ENCODE measurements around the gene TVP23C.
"Not testable (repeated sequence)": the region's sequence is repeated elsewhere in the genome, so short reads cannot be mapped to it uniquely, and the experiment has no call there.

The TVP23C gene

DNA sequence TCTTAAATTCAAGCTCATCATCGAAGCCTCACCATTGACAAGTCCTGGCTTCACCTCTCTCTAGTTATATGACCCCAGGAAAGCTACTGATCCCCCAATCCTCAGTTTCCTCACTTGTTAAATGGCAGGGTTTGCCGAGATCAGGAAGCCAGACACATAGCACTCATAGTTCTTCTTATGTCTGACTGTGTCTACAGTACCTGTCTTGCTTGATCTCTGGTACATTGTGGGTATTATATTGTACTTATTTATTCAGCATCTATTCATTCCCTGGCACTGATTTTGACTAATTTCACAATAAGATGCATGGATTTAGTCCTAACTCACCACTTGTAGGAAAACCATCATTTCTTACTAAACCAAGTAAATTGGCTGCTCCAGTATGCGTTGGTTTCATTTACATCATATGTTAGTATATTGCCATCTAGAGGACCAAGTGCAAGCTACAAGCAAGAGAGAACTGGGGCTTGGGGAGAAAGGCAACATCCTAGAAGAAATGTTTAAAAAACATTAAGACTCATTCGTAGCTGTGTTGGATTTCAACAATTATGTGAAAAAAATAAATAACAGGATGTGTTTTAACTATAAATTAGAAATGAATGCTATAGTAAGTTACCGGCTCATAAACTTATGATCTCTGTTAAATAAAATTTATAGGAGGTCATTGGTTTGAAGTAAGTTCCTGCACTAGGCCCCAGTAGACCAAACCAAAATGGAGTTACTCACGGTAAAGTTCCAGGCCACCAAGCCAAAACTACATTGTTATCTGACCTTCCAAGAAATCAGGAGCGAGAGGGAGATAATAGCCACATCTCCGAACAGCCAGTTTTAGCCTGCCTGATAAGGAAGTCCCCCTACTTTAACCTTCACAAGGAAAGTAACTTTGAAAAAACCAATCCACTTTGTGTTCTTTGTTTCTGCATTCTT is 36.7 kb downstream of the TVP23C start:
- peak; percentile 83 for DNase-seq (ENCODE audit: low read depth)

- peak; percentile 72 for DNase-seq (ENCODE audit: low read depth)
Measured at GRCh38 chr17:15524990-15525985, 38.0 kb downstream of the TVP23C start.

DNA sequence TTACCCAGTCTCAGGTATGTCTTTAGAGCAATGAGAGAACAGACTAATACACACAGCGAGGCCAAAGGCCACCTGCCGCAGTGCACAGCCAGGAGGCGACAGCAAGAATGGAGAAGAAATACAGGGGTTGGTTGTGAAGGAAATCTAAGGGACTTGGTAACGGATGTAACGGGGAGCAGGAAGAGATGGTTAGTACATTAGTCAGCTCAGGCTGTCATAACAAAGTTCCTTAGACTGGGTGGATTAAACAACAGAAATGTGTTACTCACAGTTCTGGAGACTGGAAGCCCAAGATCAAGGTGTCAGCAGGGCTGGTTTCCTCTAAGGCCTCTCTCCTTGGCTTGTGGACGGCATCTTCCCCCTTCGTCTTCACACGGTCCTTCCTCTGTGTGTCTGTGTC is 47.1 kb downstream of the TVP23C start:
- peak; percentile 72 for DNase-seq (ENCODE audit: low read depth)

DNA sequence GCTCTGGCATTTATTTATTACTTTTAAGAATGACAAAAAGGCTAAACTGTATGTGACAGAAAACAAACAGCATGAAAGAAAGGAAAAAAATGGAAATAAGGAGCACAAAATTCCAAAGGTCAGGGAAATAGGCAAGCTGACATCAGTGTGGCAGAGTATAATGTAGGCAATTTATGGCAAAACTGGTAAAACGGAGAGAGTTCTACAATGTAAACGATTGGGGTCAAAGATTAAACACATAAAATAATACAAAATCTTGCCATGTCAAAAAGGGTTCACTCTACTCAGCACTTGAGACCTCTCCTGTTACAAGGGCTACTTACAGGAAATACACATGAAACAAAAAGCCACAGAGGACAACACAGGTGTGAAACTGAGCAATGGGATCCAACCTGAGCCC is 48.8 kb downstream of the TVP23C start:
- DNase-seq (ENCODE audit: low read depth) = no peak

- DNase-seq (ENCODE audit: low read depth) = peak; percentile 74
Measured at GRCh38 chr17:15513856-15514459, 49.3 kb downstream of the TVP23C start.

DNA sequence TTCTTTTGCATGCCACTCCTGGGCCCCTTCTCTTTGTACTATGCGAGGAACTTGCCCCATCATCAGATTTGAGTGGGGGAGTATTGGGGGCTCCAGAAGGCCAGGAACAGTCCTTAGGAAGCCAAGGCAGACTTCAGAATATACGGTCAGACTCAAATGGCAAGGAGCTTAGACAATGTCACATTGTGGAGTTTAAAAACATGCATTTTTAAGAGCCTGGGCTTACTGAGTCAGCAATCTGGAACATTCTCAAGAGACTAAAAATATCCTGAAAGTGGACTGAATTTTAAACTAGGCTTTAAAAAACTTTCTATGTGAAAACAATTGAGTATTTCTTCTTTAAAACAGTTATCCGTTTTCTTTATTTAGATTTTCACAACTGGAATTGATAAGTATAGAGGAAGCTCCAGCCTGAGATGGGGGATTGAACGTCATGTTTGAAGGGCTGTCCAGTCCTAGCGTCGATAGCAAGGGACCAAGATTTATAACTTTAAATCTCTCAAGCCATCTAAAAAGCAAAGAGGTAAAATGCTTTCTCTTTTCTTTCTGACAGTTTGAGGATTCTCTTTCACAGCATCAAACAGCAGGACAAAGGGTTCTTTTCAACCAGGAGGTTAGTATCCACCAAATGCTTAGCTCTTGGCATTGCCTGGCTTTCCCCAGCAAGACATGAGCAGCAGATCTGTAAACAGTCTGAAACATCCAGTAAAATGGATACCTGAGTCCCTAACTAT is 50.1 kb downstream of the TVP23C start:
- DNase-seq (ENCODE audit: low read depth) = peak; percentile 17

GRCh38 chr17:15512071-15512709 is 51.1 kb downstream of the TVP23C start:
- no peak for DNase-seq (ENCODE audit: low read depth)

- DNase-seq (ENCODE audit: low read depth) = no peak
Measured at GRCh38 chr17:15511142-15511541, 52.1 kb downstream of the TVP23C start.

DNA sequence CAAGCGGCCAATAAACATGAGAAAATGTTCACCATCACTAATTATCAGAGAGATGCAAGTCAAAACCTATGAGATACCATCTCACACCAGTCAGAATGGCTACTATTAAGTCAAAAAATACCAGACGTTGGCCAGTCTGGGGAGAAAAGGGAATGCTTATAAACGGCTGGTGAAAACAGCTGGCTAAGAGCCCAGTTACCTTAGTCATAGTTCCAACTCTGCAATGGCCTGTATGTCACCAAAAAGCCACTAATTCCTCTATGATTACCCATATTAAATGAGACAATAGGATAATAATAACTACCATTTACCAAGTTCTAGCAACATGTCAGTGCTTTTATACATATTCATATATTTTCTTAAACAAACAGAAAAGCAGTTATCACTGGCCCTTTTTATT is 52.9 kb downstream of the TVP23C start:
- peak; percentile 55 for DNase-seq (ENCODE audit: low read depth)

DNA sequence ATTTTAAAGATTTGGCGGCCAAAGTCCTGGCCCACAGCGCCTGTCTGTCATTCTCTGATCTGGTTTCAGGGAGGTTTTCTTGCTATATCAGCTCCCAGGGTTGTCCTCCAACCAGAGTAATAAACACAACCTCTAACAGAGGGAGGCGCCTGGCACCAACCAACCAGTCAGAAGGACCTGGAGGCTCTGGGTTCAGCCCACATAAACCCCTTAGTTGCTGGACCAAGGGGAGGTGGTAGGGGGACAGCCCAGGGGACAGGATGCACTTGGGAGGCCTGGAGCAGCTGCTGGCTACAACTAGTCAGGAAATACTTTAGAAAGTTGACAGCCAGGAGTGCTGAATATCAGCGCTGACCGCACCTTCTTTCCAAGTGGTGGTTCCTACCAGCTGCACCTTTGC is 54.2 kb downstream of the TVP23C start:
- DNase-seq (ENCODE audit: low read depth) = no peak

- DNase-seq (ENCODE audit: low read depth) = no peak
Measured at GRCh38 chr17:15508466-15508865, 54.8 kb downstream of the TVP23C start.

DNA sequence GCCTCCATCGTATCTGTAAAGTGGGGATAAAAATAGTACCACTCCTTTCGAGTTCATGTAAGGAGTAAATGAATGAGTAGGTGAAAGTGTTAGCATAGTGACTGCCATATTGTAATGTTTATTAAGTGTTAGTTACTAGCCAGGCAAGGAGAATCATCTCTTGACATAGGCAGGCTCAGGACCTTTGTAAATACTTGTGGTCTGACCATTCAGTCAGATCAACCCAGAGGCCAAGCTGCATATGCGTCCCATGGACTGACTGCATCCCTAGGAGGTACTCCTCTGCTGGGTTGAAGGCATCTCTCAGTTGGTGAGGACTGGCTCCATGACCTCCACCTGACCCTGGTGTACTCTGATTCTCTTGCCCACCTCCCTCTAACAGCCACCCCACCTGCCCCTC is 55.4 kb downstream of the TVP23C start:
- DNase-seq (ENCODE audit: low read depth) = no peak

GRCh38 chr17:15507001-15507400 is 56.3 kb downstream of the TVP23C start:
- no peak for DNase-seq (ENCODE audit: low read depth)

GRCh38 chr17:15505708-15506107 is 57.6 kb downstream of the TVP23C start:
- not testable (repeated sequence) for DNase-seq (ENCODE audit: low read depth)

DNA sequence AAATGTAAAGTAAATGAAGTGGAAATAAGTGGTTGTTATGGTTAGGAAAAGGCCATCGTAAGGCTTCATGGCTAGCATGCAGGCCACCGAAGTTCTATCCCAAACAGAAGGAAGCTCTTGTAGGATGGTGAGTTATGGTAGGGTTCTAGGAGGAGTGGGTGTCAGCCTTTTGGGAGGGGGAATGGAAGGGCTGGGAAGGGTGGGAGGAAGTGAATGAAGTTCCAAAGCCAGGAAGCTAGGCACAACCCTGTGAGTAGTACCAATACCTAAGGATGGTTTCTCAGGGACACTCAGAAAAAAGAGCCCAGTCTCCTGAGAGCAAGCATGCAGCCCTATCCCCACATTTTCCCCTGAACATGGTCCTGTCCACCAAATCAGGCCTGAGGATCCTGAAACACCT is 59.6 kb downstream of the TVP23C start:
- DNase-seq (ENCODE audit: low read depth) = no peak

- DNase-seq (ENCODE audit: low read depth) = peak; percentile 52
Measured at GRCh38 chr17:15502369-15503112, 60.7 kb downstream of the TVP23C start.

DNA sequence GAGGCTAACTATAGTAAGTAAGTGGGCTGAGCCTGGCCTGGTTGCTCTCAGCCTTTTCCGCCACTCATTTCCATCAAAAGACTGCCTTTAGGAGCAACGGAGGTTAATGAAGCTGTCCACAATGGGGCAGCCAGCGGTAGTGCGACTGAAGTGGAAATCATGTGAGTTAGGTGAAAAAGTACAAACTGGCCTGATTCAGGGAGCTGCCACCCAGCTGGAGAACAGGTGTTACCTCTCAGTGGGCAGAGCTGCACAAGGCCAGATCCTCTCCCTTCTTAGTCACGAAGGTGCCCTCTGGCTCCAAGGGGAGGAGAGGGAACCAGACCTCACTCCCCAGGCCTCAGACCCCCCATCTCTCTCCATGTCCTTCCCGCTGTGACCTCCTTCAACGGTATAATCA is 61.5 kb downstream of the TVP23C start:
- no peak for DNase-seq (ENCODE audit: low read depth)

DNA sequence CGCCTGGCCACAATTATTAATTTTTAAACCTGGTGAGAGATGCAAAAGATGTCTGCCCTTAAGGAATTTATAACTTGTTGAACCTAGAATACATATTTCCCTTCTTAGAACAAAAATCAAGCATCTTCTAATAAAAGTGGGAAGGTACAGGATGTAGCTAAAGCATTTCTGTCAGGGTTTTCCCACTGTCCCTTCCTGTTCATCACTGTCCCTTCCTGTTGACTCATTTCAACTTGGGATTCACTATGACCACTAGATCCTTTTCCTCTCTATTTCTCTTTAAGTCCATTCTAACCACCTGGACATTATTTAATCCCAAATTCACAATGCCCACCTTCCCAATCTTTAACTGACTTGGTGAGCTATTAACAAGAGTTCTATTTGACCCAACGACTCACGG is 62.0 kb downstream of the TVP23C start:
- no peak for DNase-seq (ENCODE audit: low read depth)

DNA sequence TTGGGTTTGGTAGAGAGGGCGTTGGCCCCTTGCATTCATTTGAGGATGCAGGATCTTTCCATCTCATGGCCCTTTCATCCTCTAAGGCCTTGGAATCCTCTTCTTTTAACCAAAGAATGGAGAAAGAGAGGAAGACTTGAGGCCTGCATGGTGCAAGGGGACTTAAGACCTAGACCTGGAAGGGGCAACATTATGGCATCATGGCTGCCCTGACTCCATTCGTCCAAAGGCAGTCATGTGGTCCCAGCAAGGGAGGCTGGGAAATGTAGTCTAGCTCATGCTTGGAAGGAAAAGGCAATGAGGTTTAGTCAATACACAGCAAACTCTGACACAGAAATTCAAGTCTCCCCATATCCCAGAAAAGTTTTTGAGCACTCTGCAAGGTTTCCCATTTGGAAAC is 65.2 kb downstream of the TVP23C start:
- peak; percentile 18 for DNase-seq (ENCODE audit: low read depth)
